GM19452 (cell line): ENCODE results near the gene IFNA21.
"Not testable (repeated sequence)": the region's sequence is repeated elsewhere in the genome, so short reads cannot be mapped to it uniquely, and the experiment has no call there.

Experiments
- ATAC-seq: cut with Tn5 transposase; IDR thresholded peaks from one replicate; pipeline ENCODE4 v1.9.1; 2021; ENCODE audit not compliant: unreplicated experiment

Gene IFNA21

GRCh38 chr9:21144603-21145002, 21.9 kb downstream of the IFNA21 start:
- ATAC-seq = no peak

GRCh38 chr9:21141427-21141882, 25.0 kb downstream of the IFNA21 start, which contains the start of gene IFNW1:
TSS of gene IFNW1 (minus strand) at chr9:21141832. CDS start at chr9:21141570, 262 bp downstream.
- ATAC-seq = peak; percentile 48

- ATAC-seq = no peak
These were observed 29.4 kb downstream of the IFNA21 start for GRCh38 chr9:21137020-21137419.

GRCh38 chr9:21135736-21136135, 30.7 kb downstream of the IFNA21 start:
- no peak for ATAC-seq

GRCh38 chr9:21128186-21128585, 38.3 kb downstream of the IFNA21 start:
- not testable (repeated sequence) for ATAC-seq

- peak; percentile 96 for ATAC-seq
These were observed 44.7 kb downstream of the IFNA21 start for GRCh38 chr9:21121595-21122251.

- ATAC-seq = no peak
These were observed 45.4 kb downstream of the IFNA21 start for GRCh38 chr9:21121079-21121478.

- no peak for ATAC-seq
These were observed 47.2 kb downstream of the IFNA21 start for GRCh38 chr9:21119093-21119770.
